Skeletal muscle cell (primary cell): ENCODE results near the gene DENND5A.
A peak's percentile ranks its signal among the peaks of the same experiment; 100 is the strongest.

Experiments used
- DNase-seq: peaks from one replicate; pipeline ENCODE4 v3.0.0-alpha.2; 2010; ENCODE audit warnings: low read depth
- H3K4me3 ChIP-seq: 2 replicates; pipeline ENCODE4 v1.5.1; 2011; ENCODE audit warnings: low read depth, mild to moderate bottlenecking, control low read depth, low read length, moderate library complexity

Gene DENND5A

GRCh38 chr11:9146477-9146876, 118.7 kb downstream of the DENND5A start:
- H3K4me3 ChIP-seq = no peak overlapping the region
- DNase-seq = no peak

- no peak overlapping the region for H3K4me3 ChIP-seq
Observed at GRCh38 chr11:9145283-9145682, 119.9 kb downstream of the DENND5A start.

GRCh38 chr11:9144828-9145227, 120.3 kb downstream of the DENND5A start:
- H3K4me3 ChIP-seq = no peak overlapping the region
- no peak for DNase-seq

More at GRCh38 chr11:9145283-9145682, 119.9 kb downstream of the DENND5A start:
- no peak for DNase-seq

GRCh38 chr11:9143721-9144120, 121.4 kb downstream of the DENND5A start:
- H3K4me3 ChIP-seq = no peak overlapping the region
- no peak for DNase-seq

GRCh38 chr11:9142732-9143131, 122.4 kb downstream of the DENND5A start:
- H3K4me3 ChIP-seq = no peak overlapping the region
- DNase-seq = no peak

GRCh38 chr11:9141186-9141585, 124.0 kb downstream of the DENND5A start:
- H3K4me3 ChIP-seq = no peak overlapping the region
- no peak for DNase-seq

GRCh38 chr11:9139628-9140357, 125.4 kb downstream of the DENND5A start:
- no peak overlapping the region for H3K4me3 ChIP-seq
- DNase-seq = no peak

- no peak overlapping the region for H3K4me3 ChIP-seq
- DNase-seq = peak; percentile 47
Observed at GRCh38 chr11:9138612-9139579, 126.3 kb downstream of the DENND5A start.

- no peak overlapping the region for H3K4me3 ChIP-seq
- DNase-seq = no peak
Observed at GRCh38 chr11:9138133-9138453, 127.1 kb downstream of the DENND5A start.

GRCh38 chr11:9137293-9138132, 127.6 kb downstream of the DENND5A start:
- no peak overlapping the region for H3K4me3 ChIP-seq
- DNase-seq = no peak

- DNase-seq = no peak
- H3K4me3 ChIP-seq = no peak overlapping the region
Observed at GRCh38 chr11:9136741-9137140, 128.4 kb downstream of the DENND5A start.

GRCh38 chr11:9133956-9134355, 131.2 kb downstream of the DENND5A start:
- no peak for DNase-seq

GRCh38 chr11:9132203-9132878, 132.8 kb downstream of the DENND5A start:
- H3K4me3 ChIP-seq = no peak overlapping the region
- DNase-seq = no peak

More at GRCh38 chr11:9133956-9134355, 131.2 kb downstream of the DENND5A start:
- no peak overlapping the region for H3K4me3 ChIP-seq

- no peak overlapping the region for H3K4me3 ChIP-seq
- DNase-seq = no peak
Observed at GRCh38 chr11:9130297-9130696, 134.9 kb downstream of the DENND5A start.

GRCh38 chr11:9126636-9127035, 138.5 kb downstream of the DENND5A start:
- no peak overlapping the region for H3K4me3 ChIP-seq
- no peak for DNase-seq

GRCh38 chr11:9125185-9125886, 139.8 kb downstream of the DENND5A start:
- no peak overlapping the region for H3K4me3 ChIP-seq
- DNase-seq = no peak

GRCh38 chr11:9123595-9124304, 141.4 kb downstream of the DENND5A start:
- H3K4me3 ChIP-seq = no peak overlapping the region
- DNase-seq = no peak

- no peak overlapping the region for H3K4me3 ChIP-seq
- DNase-seq = no peak
Observed at GRCh38 chr11:9121469-9121796, 143.7 kb downstream of the DENND5A start.
